Gastrocnemius medialis (tissue), 4 donors: ENCODE measurements around the gene PMEPA1. TPM values are rescaled to one million over a fixed set of nuclear protein-coding genes. Genes with fewer than 3 reads are reported as not detected.

Experiments
- ATAC-seq, 2 donors: fragments of 150-250 bp; one replicate each; pipeline ENCODE4 v1.9.1; 2016
- DNase-seq, 2 donors: peaks; one replicate each; pipeline ENCODE4 v3.0.0-alpha.2; 2019
- H3K27ac ChIP-seq, 4 donors: fragments of 200-600 bp; sonication (generic); 1 replicate in 1 of 4; 2 replicates in 3 of 4; pipeline ENCODE4 v1.5.1; 2016 to 2018; ENCODE audit warnings: mild to moderate bottlenecking in 2 of 4, moderate library complexity in 1 of 4
- H3K27me3 ChIP-seq, 3 donors: fragments of 200-600 bp; sonication (generic) in 2 of 3; 1 replicate in 1 of 3; 2 replicates in 2 of 3; pipeline versions ENCODE4 v1.5.1 to v1.6.0; 2016 to 2019; ENCODE audit warnings: mild to moderate bottlenecking in 1 of 3, moderate library complexity in 1 of 3
- H3K36me3 ChIP-seq, 2 donors: fragments of 200-600 bp; sonication (generic) in 1 of 2; one replicate each; pipeline ENCODE4 v1.5.1; 2017 to 2018
- H3K4me1 ChIP-seq, 2 donors: fragments of 200-600 bp; sonication (generic) in 1 of 2; one replicate each; pipeline ENCODE4 v1.5.1; 2016 to 2017; ENCODE audit warnings: mild to moderate bottlenecking in 2 of 2
- H3K4me3 ChIP-seq, 4 donors: fragments of 200-600 bp; sonication (generic) in 3 of 4; 1 replicate in 1 of 4; 2 replicates in 3 of 4; pipeline ENCODE4 v1.5.1; 2016 to 2019; ENCODE audit warnings: mild to moderate bottlenecking in 2 of 4
- H3K9me3 ChIP-seq, 3 donors: fragments of 200-600 bp; sonication (generic) in 2 of 3; 1 replicate in 1 of 3; 2 replicates in 2 of 3; pipeline ENCODE4 v1.5.1; 2016 to 2019
- CTCF ChIP-seq, 5 experiments: fragments of 450-650 bp in 3 of 5; fragments of 200-600 bp in 2 of 5; sonication (generic) in 2 of 5; IDR thresholded peaks in 4 of 5; conservative IDR thresholded peaks in 1 of 5; 1 replicate in 4 of 5; 2 replicates in 1 of 5; pipeline ENCODE4 v1.5.1; 2016 to 2019; ENCODE audit warnings: antibody characterized with exemption in 5 of 5, mild to moderate bottlenecking in 3 of 5, moderate library complexity in 3 of 5
- POLR2A ChIP-seq, 2 donors: fragments of 450-650 bp; IDR thresholded peaks; one replicate each; pipeline ENCODE4 v1.6.1; 2017; ENCODE audit warnings: antibody characterized with exemption in 2 of 2, mild to moderate bottlenecking in 2 of 2, moderate library complexity in 2 of 2
- in situ Hi-C, 4 donors: fragments of 200-750 bp; cut with MboI; loops; one replicate each; pipeline versions ENCODE4 v1.15.0 to v1.8.0; 2017; ENCODE audit warnings: low sequenced_read_pairs in 4 of 4
- intact Hi-C: fragments of 100-400 bp; cut with DNase I; formaldehyde crosslinking; loops from one replicate; pipeline ENCODE4 v1.15.1; 2023; ENCODE audit warnings: low total_unique reads
- total RNA-seq, 4 donors: library from RNA; depleted of rRNA; stranded (reverse); fragments of >200 nt; gene quantifications; one replicate each; pipeline versions ENCODE4 v1.1.0 to v1.2.3, GENCODE V29; 2016

Gene PMEPA1
- total RNA-seq, 4 donors from 2014 or later, result 1.5 to 8.1 (median 5.8) TPM

DNA sequence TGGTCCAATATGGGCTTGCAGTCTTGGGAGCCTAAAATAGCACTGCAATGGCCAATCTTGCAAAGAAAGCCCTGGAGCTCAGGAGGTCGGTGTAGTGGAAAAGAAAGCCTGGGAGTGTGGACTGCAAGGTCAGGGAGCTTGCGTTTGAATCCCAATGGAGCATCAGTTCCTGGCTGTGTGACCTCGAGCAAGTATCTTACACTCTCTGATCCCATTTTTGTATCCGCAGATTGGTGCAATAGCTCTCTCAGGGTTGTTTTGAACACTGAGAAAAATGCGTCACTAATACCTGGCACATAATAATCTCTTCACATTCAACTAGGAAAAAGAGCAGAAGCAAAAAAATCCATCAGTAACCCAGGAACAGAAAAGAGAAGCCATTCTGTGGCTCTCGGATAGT lies 7.3 kb downstream of the PMEPA1 start:
- Histone ChIP-seq H3K4me1 (peaks cover 23 to 27% of the 10 kb centered on the region in 2 donors), H3K4me3 (no peak overlapping the region), H3K36me3 (no peaks in the 10 kb centered on the region), H3K27ac (no peak overlapping the region), H3K9me3 (no peaks in the 10 kb centered on the region), H3K27me3 (no peaks in the 10 kb centered on the region)
- no peak for DNase-seq
- TF ChIP-seq POLR2A (IDR thresholded peaks at IDR 0.05), result no peak
- no peak for TF ChIP-seq CTCF (IDR thresholded peaks at IDR 0.05 in 4 of 5, conservative IDR thresholded peaks at IDR 0.05 in 1 of 5)
- no peak for ATAC-seq
- intact Hi-C loops (no loop called here), in situ Hi-C loops (loop anchor here in 2 of 4 donors (25.0 kb wide), 2 partner anchors 315 to 1315 kb away; partner anchors contain the start of genes AURKA (in 1 of the 2), CSTF1 (in 1 of the 2) and RBM38 (in 1 of the 2))

DNA sequence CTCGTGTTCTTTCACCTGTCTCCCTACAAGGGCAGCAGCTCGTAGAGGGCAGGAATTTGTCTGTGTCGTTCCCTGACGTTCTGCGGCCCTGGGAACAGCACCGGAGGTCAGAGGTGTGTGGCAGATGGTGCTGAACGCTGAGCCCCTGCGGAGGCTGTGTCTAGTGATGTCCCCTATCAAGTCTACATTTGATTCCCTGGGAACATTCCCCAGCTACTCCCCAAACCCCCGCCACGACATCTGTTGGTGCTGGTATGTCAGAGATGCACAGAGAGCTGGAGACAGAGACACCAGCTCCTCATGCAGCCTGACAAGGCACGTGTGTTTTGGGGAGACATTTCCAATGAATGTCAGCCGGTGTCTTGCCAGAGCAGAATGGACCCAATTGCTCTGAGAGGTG lies 7.7 kb downstream of the PMEPA1 start:
- no peaks in the 10 kb centered on the region for H3K9me3 ChIP-seq
- H3K36me3 ChIP-seq, result no peaks in the 10 kb centered on the region
- in situ Hi-C loops (loop anchor here in 2 of 4 donors (25.0 kb wide), 2 partner anchors 315 to 1315 kb away; partner anchors contain the start of genes AURKA (in 1 of the 2), CSTF1 (in 1 of the 2) and RBM38 (in 1 of the 2)), intact Hi-C loops (no loop called here)
- no peak overlapping the region for H3K27ac ChIP-seq
- no peak for TF ChIP-seq CTCF (IDR thresholded peaks at IDR 0.05 in 4 of 5, conservative IDR thresholded peaks at IDR 0.05 in 1 of 5)
- TF ChIP-seq POLR2A (IDR thresholded peaks at IDR 0.05), result no peak
- H3K4me1 ChIP-seq, result peaks cover 24 to 27% of the 10 kb centered on the region in 2 donors
- H3K4me3 ChIP-seq, result no peak overlapping the region
- no peak for ATAC-seq
- H3K27me3 ChIP-seq, result no peaks in the 10 kb centered on the region
- no peak for DNase-seq

- Histone ChIP-seq H3K4me3 (no peak overlapping the region), H3K27me3 (no peaks in the 10 kb centered on the region), H3K4me1 (peaks cover 26 to 28% of the 10 kb centered on the region in 2 donors), H3K36me3 (no peaks in the 10 kb centered on the region), H3K27ac (no peak overlapping the region), H3K9me3 (no peaks in the 10 kb centered on the region)
- ATAC-seq (no peak), DNase-seq (no peak)
- TF ChIP-seq POLR2A (IDR thresholded peaks at IDR 0.05) (no peak), CTCF (IDR thresholded peaks at IDR 0.05 in 4 of 5, conservative IDR thresholded peaks at IDR 0.05 in 1 of 5) (no peak)
- in situ Hi-C loops (loop anchor here in 2 of 4 donors (25.0 kb wide), 2 partner anchors 314 to 1314 kb away; partner anchors contain the start of genes AURKA (in 1 of the 2), CSTF1 (in 1 of the 2) and RBM38 (in 1 of the 2)), intact Hi-C loops (no loop called here)
Observed at GRCh38 chr20:57701651-57702050, 8.2 kb downstream of the PMEPA1 start.

DNA sequence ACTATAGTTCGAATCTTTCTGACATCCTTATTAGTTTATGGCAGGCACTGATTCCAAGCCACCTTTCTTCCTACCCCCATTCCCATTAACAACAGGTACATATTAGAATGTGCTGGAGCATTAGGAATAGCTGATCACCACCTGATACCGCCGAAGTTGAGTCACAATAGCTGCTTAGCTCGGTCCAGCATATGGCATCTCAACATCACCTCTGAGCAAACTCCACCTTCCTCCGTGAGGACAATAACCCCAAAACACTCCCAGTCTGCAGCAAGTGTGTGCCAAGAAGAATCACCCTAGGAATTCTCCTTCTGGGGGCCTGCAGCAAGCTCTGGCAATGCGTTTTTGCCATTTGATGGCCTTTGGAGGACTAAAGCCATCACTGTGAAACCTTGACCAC lies 8.7 kb downstream of the PMEPA1 start:
- intact Hi-C loops, result no loop called here
- peaks cover 23 to 33% of the 10 kb centered on the region in 2 donors for H3K4me1 ChIP-seq

More for the DNA sequence above, 8.7 kb downstream of the PMEPA1 start:
- DNase-seq, result no peak
- Histone ChIP-seq H3K27me3 (no peaks in the 10 kb centered on the region), H3K9me3 (no peaks in the 10 kb centered on the region), H3K4me3 (no peak overlapping the region), H3K36me3 (no peaks in the 10 kb centered on the region), H3K27ac (no peak overlapping the region)
- TF ChIP-seq POLR2A (IDR thresholded peaks at IDR 0.05), result no peak
- TF ChIP-seq CTCF (IDR thresholded peaks at IDR 0.05 in 4 of 5, conservative IDR thresholded peaks at IDR 0.05 in 1 of 5), result no peak
- in situ Hi-C loops, result loop anchor here in 2 of 4 donors (25.0 kb wide), 2 partner anchors 314 to 1314 kb away; partner anchors contain the start of genes AURKA (in 1 of the 2), CSTF1 (in 1 of the 2) and RBM38 (in 1 of the 2)
- no peak for ATAC-seq
